Neuronal stem cell (in vitro differentiated cells): ENCODE results near the gene SMAD6.
A peak's percentile ranks its signal among the peaks of the same experiment; 100 is the strongest.

Source experiments
- DNase-seq: peaks from one replicate; pipeline ENCODE4 v3.0.0-alpha.2; 2013; ENCODE audit warnings: low spot score
- H2AFZ ChIP-seq: one replicate; pipeline ENCODE4 v1.6.1; 2013; ENCODE audit warnings: mild to moderate bottlenecking, low read length, inconsistent platforms
- H2AK5ac ChIP-seq: 2 replicates; pipeline ENCODE4 v1.6.1; 2013; ENCODE audit warnings: low read depth, mild to moderate bottlenecking, inconsistent platforms, low read length, moderate library complexity, mixed read lengths
- H2BK120ac ChIP-seq: 2 replicates; pipeline ENCODE4 v1.6.1; 2013; ENCODE audit warnings: low read depth, mild to moderate bottlenecking, inconsistent platforms, low read length, moderate library complexity, mixed read lengths
- H2BK12ac ChIP-seq: one replicate; pipeline ENCODE4 v1.6.1; 2013; ENCODE audit warnings: low read length, inconsistent platforms
- H2BK15ac ChIP-seq: 2 replicates; pipeline ENCODE4 v1.6.1; 2013; ENCODE audit warnings: mild to moderate bottlenecking, low read length, inconsistent platforms, mixed read lengths
- H2BK5ac ChIP-seq: one replicate; pipeline ENCODE4 v1.6.1; 2013; ENCODE audit warnings: inconsistent platforms, mild to moderate bottlenecking, low read length, moderate library complexity
- H3K14ac ChIP-seq: one replicate; pipeline ENCODE4 v1.6.1; 2013; ENCODE audit warnings: low read length, inconsistent platforms
- H3K18ac ChIP-seq: 2 replicates; pipeline ENCODE4 v1.6.1; 2013; ENCODE audit warnings: low read length, inconsistent platforms
- H3K23ac ChIP-seq: 2 replicates; pipeline ENCODE4 v1.6.1; 2013; ENCODE audit warnings: low read depth, mild to moderate bottlenecking, mixed read lengths, low read length, inconsistent platforms; ENCODE audit not compliant: poor library complexity
- H3K27ac ChIP-seq: replicated peaks from 3 replicates; pipeline ENCODE4 v1.5.1; 2013; ENCODE audit warnings: low read length, inconsistent platforms
- H3K27me3 ChIP-seq, 3 experiments: 2 replicates each; pipeline ENCODE4 v1.6.1; 2013; ENCODE audit warnings: low read length in 3 of 3, mild to moderate bottlenecking in 2 of 3, inconsistent platforms in 1 of 3, low read depth in 1 of 3, mixed read lengths in 1 of 3, moderate library complexity in 1 of 3; ENCODE audit not compliant: control insufficient read depth in 3 of 3, insufficient read depth in 3 of 3
- H3K36me3 ChIP-seq, 2 donors: replicated peaks in 1 of 2; 2 replicates each; pipeline ENCODE4 v1.6.1; 2013; ENCODE audit warnings: low read length in 2 of 2; ENCODE audit not compliant: control insufficient read depth in 2 of 2, insufficient read depth in 2 of 2
- H3K4ac ChIP-seq: 2 replicates; pipeline ENCODE4 v1.6.1; 2013; ENCODE audit warnings: inconsistent platforms, mild to moderate bottlenecking, low read length, moderate library complexity
- H3K4me1 ChIP-seq, 2 donors: 1 replicate in 1 of 2; 2 replicates in 1 of 2; pipeline ENCODE4 v1.6.1; 2013; ENCODE audit warnings: low read length in 2 of 2, low read depth in 1 of 2; ENCODE audit not compliant: control insufficient read depth in 2 of 2, insufficient read depth in 1 of 2
- H3K4me2 ChIP-seq: one replicate; pipeline ENCODE4 v1.6.1; 2013; ENCODE audit warnings: mild to moderate bottlenecking, low read length, inconsistent platforms; ENCODE audit not compliant: insufficient read depth, poor library complexity, severe bottlenecking
- H3K4me3 ChIP-seq, 2 donors: 2 replicates each; pipeline ENCODE4 v1.5.1; 2013; ENCODE audit warnings: low read length in 2 of 2, mild to moderate bottlenecking in 2 of 2, inconsistent platforms in 1 of 2, moderate library complexity in 1 of 2
- H3K79me1 ChIP-seq: one replicate; pipeline ENCODE4 v1.6.1; 2013; ENCODE audit warnings: low read depth, mild to moderate bottlenecking, inconsistent platforms, low read length, moderate library complexity
- H3K9ac ChIP-seq: one replicate; pipeline ENCODE4 v1.6.1; 2013; ENCODE audit warnings: mild to moderate bottlenecking, low read depth, low read length, inconsistent platforms; ENCODE audit not compliant: poor library complexity
- H3K9me3 ChIP-seq, 2 donors: replicated peaks in 1 of 2; 2 replicates each; pipeline versions ENCODE3 to v1.6.1; 2013; ENCODE audit warnings: low read length in 2 of 2, mild to moderate bottlenecking in 2 of 2, inconsistent platforms in 1 of 2, low read depth in 1 of 2, mixed read lengths in 1 of 2, moderate library complexity in 1 of 2; ENCODE audit not compliant: control insufficient read depth in 2 of 2, insufficient read depth in 1 of 2
- H4K8ac ChIP-seq: one replicate; pipeline ENCODE4 v1.6.1; 2013; ENCODE audit warnings: low read depth, mild to moderate bottlenecking, inconsistent platforms, low read length, moderate library complexity
- H4K91ac ChIP-seq: one replicate; pipeline ENCODE4 v1.6.1; 2013; ENCODE audit warnings: low read length, low read depth, mild to moderate bottlenecking, inconsistent platforms; ENCODE audit not compliant: poor library complexity
- WGBS, 2 donors: extraction: QIAGEN DNeasy Blood & Tissue Kit; methylation state at CpG; one replicate each; pipeline ENCODE4 v1.1.7; 2013; ENCODE audit warnings: missing lambda C conversion rate in 2 of 2, mixed read lengths in 1 of 2; ENCODE audit not compliant: insufficient read length in 2 of 2, insufficient replicate concordance in 1 of 2; ENCODE audit errors: extremely low coverage in 2 of 2; 5-methylcytosine and 5-hydroxymethylcytosine counted together

Gene SMAD6

DNA sequence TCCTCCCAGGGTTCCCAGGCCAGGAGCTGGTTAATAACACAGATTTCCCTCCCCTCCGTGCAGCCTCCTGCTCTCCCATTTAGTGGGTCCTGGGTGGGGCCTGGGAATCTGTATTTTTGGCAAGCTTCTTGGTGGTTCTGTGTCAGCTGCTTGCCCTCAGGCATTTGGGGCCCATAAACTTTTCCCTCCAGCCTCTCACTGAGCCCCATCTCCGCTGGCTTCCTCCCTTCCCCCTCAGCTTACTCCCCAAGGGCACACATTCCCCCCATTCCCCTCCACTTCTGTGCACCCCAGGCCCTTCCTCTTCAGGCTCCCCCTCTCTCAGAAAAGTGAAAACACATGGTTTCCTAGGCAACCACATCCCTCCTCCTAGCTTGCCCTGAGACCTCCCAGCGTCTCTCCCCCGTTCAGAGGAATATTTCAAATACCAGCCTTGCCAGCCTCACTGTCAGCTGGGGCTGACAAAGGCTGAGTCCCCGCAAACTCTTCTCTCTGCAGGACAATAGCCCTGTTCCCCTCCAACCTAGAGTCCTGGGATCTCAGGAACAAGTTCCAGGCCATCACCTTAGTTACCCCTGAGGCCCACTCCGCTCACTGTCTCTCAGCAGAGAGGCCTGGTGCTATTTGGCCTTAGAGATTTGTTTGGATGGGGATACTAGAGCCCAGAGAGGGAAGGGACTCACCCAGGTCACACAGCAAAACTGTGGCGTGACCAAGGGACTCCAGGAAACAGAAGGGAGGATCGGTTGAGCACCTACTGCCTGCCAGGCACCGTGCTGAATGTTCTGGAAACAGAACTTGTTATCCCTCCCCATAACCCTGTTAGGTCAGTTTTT lies 44.6 kb upstream of the SMAD6 start:
- H3K27ac ChIP-seq, result peak overlapping the region; percentile 33

GRCh38 chr15:66658044-66658443 lies 44.0 kb upstream of the SMAD6 start:
- H3K23ac ChIP-seq, result no peak overlapping the region
- no peak for DNase-seq
- no CpG with 5 or more reads among the region's 5 CpGs for WGBS, 2 donors
- no peaks in the 10 kb centered on the region for H3K27me3 ChIP-seq
- no peak overlapping the region for H2AK5ac ChIP-seq
- H3K27ac ChIP-seq, result peak overlapping the region; percentile 33
- no peaks in the 10 kb centered on the region for H3K9me3 ChIP-seq
- H3K36me3 ChIP-seq, result no peaks in the 10 kb centered on the region
- no peaks in the 10 kb centered on the region for H3K79me1 ChIP-seq
- no peak overlapping the region for H3K4ac ChIP-seq
- no peak overlapping the region for H3K4me3 ChIP-seq
- H2BK15ac ChIP-seq, result no peak overlapping the region
- no peak overlapping the region for H3K18ac ChIP-seq
- H4K91ac ChIP-seq, result no peak overlapping the region
- H3K14ac ChIP-seq, result no peak overlapping the region
- H3K9ac ChIP-seq, result no peak overlapping the region
- no peak overlapping the region for H2AFZ ChIP-seq
- H2BK120ac ChIP-seq, result no peak overlapping the region
- no peak overlapping the region for H3K4me2 ChIP-seq
- no peak overlapping the region for H4K8ac ChIP-seq
- no peak overlapping the region for H2BK12ac ChIP-seq
- H2BK5ac ChIP-seq, result no peak overlapping the region
- H3K4me1 ChIP-seq, result peaks cover 43 to 44% of the 10 kb centered on the region in 2 donors

More for the DNA sequence above, 44.6 kb upstream of the SMAD6 start:
- DNase-seq, result peak; percentile 74
- H3K14ac ChIP-seq, result no peak overlapping the region
- no peak overlapping the region for H4K8ac ChIP-seq
- H3K9ac ChIP-seq, result no peak overlapping the region
- WGBS, 2 donors, result no CpG with 5 or more reads among the region's 9 CpGs
- H2AFZ ChIP-seq, result peak overlapping the region; percentile 51
- H2BK12ac ChIP-seq, result no peak overlapping the region
- H3K79me1 ChIP-seq, result no peaks in the 10 kb centered on the region
- H4K91ac ChIP-seq, result no peak overlapping the region
- H3K4me3 ChIP-seq, result no peak overlapping the region
- H3K4ac ChIP-seq, result no peak overlapping the region
- no peaks in the 10 kb centered on the region for H3K27me3 ChIP-seq
- H2AK5ac ChIP-seq, result no peak overlapping the region
- H2BK120ac ChIP-seq, result no peak overlapping the region
- peak overlapping the region; percentile 3 for H3K4me2 ChIP-seq
- no peak overlapping the region for H2BK5ac ChIP-seq
- no peak overlapping the region for H3K23ac ChIP-seq
- H2BK15ac ChIP-seq, result no peak overlapping the region
- H3K9me3 ChIP-seq, result no peaks in the 10 kb centered on the region
- H3K36me3 ChIP-seq, result no peaks in the 10 kb centered on the region
- peak overlapping the region; percentile 66 for H3K18ac ChIP-seq
- H3K4me1 ChIP-seq, result peaks cover 38 to 42% of the 10 kb centered on the region in 2 donors

GRCh38 chr15:66658855-66659254 lies 43.2 kb upstream of the SMAD6 start:
- peak overlapping the region; percentile 62 for H2BK15ac ChIP-seq
- H3K4me2 ChIP-seq, result no peak overlapping the region
- no peak overlapping the region for H2BK12ac ChIP-seq
- no peaks in the 10 kb centered on the region for H3K9me3 ChIP-seq
- H4K8ac ChIP-seq, result no peak overlapping the region
- no peak overlapping the region for H3K23ac ChIP-seq
- H4K91ac ChIP-seq, result peak overlapping the region; percentile 19
- no peaks in the 10 kb centered on the region for H3K79me1 ChIP-seq
- H3K4ac ChIP-seq, result no peak overlapping the region
- H3K27me3 ChIP-seq, result no peaks in the 10 kb centered on the region
- no CpG with 5 or more reads among the region's 2 CpGs for WGBS, 2 donors
- H2BK120ac ChIP-seq, result no peak overlapping the region
- H2BK5ac ChIP-seq, result no peak overlapping the region
- no peak overlapping the region for H3K14ac ChIP-seq
- no peak overlapping the region for H2AFZ ChIP-seq
- H3K4me1 ChIP-seq, result peaks cover 36 to 40% of the 10 kb centered on the region in 2 donors
- DNase-seq, result no peak
- no peak overlapping the region for H3K27ac ChIP-seq
- no peaks in the 10 kb centered on the region for H3K36me3 ChIP-seq
- H3K18ac ChIP-seq, result no peak overlapping the region
- peak overlapping the region; percentile 77 for H2AK5ac ChIP-seq
- H3K9ac ChIP-seq, result no peak overlapping the region
- peak overlapping the region in 1 of 2 donors; percentile 30 for H3K4me3 ChIP-seq

- H3K14ac ChIP-seq, result no peak overlapping the region
- H3K9ac ChIP-seq, result no peak overlapping the region
- peak overlapping the region; percentile 77 for H2AK5ac ChIP-seq
- no peak overlapping the region for H3K4me3 ChIP-seq
- H3K36me3 ChIP-seq, result no peaks in the 10 kb centered on the region
- no peak overlapping the region for H3K23ac ChIP-seq
- H3K9me3 ChIP-seq, result no peaks in the 10 kb centered on the region
- WGBS, 2 donors, result no CpG with 5 or more reads among the region's 3 CpGs
- H3K27me3 ChIP-seq, result no peaks in the 10 kb centered on the region
- no peak overlapping the region for H4K91ac ChIP-seq
- H2BK15ac ChIP-seq, result peak overlapping the region; percentile 62
- no peak overlapping the region for H2BK12ac ChIP-seq
- H3K27ac ChIP-seq, result no peak overlapping the region
- no peak for DNase-seq
- H3K4me2 ChIP-seq, result no peak overlapping the region
- H2AFZ ChIP-seq, result no peak overlapping the region
- no peak overlapping the region for H2BK120ac ChIP-seq
- no peak overlapping the region for H3K4ac ChIP-seq
- peak overlapping the region; percentile 35 for H3K18ac ChIP-seq
- H3K79me1 ChIP-seq, result no peaks in the 10 kb centered on the region
- no peak overlapping the region for H2BK5ac ChIP-seq
- peaks cover 31 to 39% of the 10 kb centered on the region in 2 donors for H3K4me1 ChIP-seq
- H4K8ac ChIP-seq, result no peak overlapping the region
These were observed 42.7 kb upstream of the SMAD6 start for GRCh38 chr15:66659384-66659783.
